ENCODE results near the gene RRM1.

DNA sequence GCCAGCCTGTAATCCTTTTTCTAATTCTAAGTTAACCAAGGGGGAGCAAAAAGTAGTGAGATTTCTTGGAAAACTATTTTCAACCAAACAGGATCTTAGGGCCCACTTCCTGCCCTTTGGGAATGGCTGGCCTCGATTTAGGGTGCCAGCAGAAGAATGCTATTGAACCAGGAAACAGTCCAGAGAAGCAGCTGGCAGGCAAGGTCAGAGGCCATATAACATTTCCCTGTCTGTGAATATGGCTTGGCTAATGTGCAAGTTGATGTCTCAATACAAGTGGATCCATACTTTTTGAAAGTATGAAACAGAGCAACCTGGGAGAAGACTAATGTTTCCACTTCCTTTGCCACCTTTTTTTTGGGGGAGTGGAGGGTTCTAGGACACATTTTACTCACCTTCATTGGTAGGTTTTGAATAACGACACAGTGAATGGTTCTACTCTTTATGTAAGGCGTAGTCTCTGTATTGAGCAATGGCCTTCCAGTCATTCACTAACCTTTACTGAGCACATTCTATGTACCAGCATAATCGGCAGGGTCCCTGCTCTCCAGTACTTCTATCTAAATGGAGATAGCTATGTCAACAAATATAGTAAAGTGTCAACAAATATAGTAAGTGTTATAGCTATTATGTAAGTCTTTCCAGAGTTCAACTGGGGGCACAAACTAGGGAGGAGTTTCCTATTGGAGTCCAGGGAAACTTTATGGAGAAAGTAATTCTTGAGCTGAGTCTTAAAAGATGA lies 34.2 kb upstream of the RRM1 start:
- TF ChIP-seq POLR2AphosphoS5 (IDR thresholded peaks at IDR 0.05; ENCODE audit: borderline replicate concordance, low read depth, low read length) (no peak), EZH2 (IDR thresholded peaks at IDR 0.05) (no peak), FOXP2 (optimal IDR thresholded peaks at IDR 0.05; ENCODE audit: control extremely low read depth, extremely low read length, insufficient read depth) (no peak)

All from SK-N-MC (cell line).